Cardiac fibroblast (primary cell): Measurements from ENCODE around the gene NXPH1.

Experiments
- DNase-seq, 2 donors: peaks; one replicate each; pipeline versions ENCODE4 v3.0.0 to v3.0.0-alpha.2; 2010; ENCODE audit warnings: low read depth in 2 of 2
- H3K4me3 ChIP-seq, 2 donors: replicated peaks in 1 of 2; 1 replicate in 1 of 2; 2 replicates in 1 of 2; pipeline ENCODE4 v1.5.1; 2011; ENCODE audit warnings: low read depth in 2 of 2, low read length in 2 of 2, mild to moderate bottlenecking in 2 of 2, moderate library complexity in 1 of 2
- TF ChIP-seq, protein P1 (sequence below): IDR thresholded peaks from one replicate; pipeline ENCODE4 v1.5.1; 2011; ENCODE audit warnings: low read depth, mild to moderate bottlenecking, low read length, inconsistent platforms

Gene NXPH1

GRCh38 chr7:8418629-8419245, 14.7 kb upstream of the NXPH1 start:
- no peak overlapping the region for H3K4me3 ChIP-seq
- TF ChIP-seq, protein P1, sequence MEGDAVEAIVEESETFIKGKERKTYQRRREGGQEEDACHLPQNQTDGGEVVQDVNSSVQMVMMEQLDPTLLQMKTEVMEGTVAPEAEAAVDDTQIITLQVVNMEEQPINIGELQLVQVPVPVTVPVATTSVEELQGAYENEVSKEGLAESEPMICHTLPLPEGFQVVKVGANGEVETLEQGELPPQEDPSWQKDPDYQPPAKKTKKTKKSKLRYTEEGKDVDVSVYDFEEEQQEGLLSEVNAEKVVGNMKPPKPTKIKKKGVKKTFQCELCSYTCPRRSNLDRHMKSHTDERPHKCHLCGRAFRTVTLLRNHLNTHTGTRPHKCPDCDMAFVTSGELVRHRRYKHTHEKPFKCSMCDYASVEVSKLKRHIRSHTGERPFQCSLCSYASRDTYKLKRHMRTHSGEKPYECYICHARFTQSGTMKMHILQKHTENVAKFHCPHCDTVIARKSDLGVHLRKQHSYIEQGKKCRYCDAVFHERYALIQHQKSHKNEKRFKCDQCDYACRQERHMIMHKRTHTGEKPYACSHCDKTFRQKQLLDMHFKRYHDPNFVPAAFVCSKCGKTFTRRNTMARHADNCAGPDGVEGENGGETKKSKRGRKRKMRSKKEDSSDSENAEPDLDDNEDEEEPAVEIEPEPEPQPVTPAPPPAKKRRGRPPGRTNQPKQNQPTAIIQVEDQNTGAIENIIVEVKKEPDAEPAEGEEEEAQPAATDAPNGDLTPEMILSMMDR, result peak; percentile 66
- DNase-seq, result peak; percentile 70 to 75

GRCh38 chr7:8422177-8422576, 11.2 kb upstream of the NXPH1 start:
- DNase-seq, result no peak
- H3K4me3 ChIP-seq, result no peak overlapping the region
- TF ChIP-seq, protein P1, result no peak

DNA sequence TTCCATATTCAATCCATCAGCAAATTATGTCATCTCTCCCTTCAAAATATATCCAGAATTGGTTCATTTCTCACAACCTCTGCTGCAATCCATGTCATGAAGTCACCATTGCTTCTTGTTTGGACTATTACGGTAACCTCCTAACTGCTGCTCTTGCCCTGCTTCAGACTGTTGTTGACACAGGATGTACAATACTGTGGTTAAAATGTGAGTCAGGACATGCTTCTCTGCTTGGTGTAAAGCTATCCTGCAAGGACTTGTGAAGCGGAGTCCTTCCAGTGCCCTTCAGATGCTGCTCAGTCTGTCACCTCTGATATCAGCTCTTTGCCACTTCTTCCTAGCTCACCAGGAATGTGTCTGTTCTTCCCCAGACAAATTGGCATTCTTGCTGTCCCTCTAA, 10.4 kb upstream of the NXPH1 start:
- no peak for DNase-seq
- TF ChIP-seq, protein P1, result no peak
- H3K4me3 ChIP-seq, result no peak overlapping the region

GRCh38 chr7:8425223-8425622, 8.2 kb upstream of the NXPH1 start:
- no peak overlapping the region for H3K4me3 ChIP-seq
- TF ChIP-seq, protein P1, result no peak
- no peak for DNase-seq

DNA sequence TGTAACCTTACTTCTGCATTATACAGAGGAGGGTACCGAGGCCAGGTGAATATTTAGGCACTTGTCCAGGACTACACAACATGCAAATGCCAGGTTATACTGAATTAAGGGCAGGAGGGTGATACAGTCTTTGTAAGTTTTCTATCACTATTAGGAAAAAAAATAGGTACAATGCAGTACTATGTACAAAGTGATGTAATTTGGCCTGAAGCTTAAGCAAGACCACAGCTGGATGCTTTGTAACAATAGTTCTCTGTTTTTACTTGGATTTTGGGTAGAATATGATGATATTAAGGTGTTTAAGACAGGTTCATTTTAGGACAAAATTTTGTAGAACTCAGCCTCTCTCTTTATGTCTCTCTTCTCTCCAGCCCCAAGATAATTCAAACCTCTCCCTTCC, 2.8 kb upstream of the NXPH1 start:
- DNase-seq, result no peak
- TF ChIP-seq, protein P1, result no peak
- no peak overlapping the region for H3K4me3 ChIP-seq

DNA sequence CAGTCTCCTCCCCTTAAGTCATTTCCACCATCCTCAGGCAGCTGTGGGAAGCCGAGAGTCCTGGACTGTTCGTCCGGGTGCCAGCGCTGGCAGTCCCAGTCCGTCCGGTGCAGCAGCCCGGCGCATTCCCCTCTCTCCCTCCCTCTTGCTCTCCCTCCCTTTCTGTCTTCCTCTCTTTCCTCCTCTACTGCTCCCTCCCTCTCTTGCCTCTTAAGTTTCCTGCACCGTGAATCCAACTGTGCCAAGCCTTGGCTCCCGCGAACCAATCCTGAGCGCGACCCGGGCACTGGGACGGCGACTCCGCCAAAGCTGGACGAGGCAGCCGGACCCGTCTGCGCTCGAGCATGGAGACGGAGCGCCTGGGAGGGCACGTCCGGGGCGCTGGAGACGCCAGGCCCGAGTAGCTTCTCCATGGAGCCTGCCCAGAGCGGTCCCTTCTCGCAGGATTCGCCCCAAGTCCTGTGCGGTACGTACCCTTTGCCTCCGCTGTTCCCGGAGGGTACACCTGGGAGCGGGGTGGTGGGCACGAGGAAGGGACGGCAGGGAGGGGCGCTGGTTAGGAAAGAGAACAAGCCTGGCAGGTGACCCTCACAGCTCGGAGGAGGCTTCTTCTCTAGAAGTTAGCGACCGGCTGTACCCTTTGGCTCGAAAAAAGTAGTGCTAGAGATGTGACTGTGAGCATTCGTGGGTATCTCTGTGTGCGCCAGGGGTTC, 1.0 kb downstream of the NXPH1 start:
- DNase-seq, result no peak
- TF ChIP-seq, protein P1, result no peak
- no peak overlapping the region for H3K4me3 ChIP-seq

GRCh38 chr7:8435095-8435494, 1.7 kb downstream of the NXPH1 start:
- no peak for DNase-seq
- TF ChIP-seq, protein P1, result no peak
- no peak overlapping the region for H3K4me3 ChIP-seq
